Cardiac muscle cell (in vitro differentiated cells and primary cell): ENCODE data around the gene NKX6-2. TPM values are rescaled to one million over a fixed set of nuclear protein-coding genes. Genes with fewer than 3 reads are reported as not detected.

Source experiments
- DNase-seq, 2 donors: peaks; one replicate each; pipeline versions ENCODE4 v3.0.0 to v3.0.0-alpha.2; 2010 to 2017; ENCODE audit warnings: low read depth in 1 of 2, low spot score in 1 of 2
- H3K27ac ChIP-seq: fragments of 200-600 bp; sonication (generic); 2 replicates; pipeline ENCODE4 v1.5.1; 2016
- H3K27me3 ChIP-seq: fragments of 200-600 bp; sonication (generic); 2 replicates; pipeline ENCODE4 v1.6.0; 2016; ENCODE audit warnings: control low read depth
- H3K36me3 ChIP-seq: fragments of 200-600 bp; sonication (generic); 2 replicates; pipeline ENCODE4 v1.5.1; 2016; ENCODE audit warnings: control low read depth
- H3K4me1 ChIP-seq: fragments of 200-600 bp; sonication (generic); 2 replicates; pipeline ENCODE4 v1.8.1; 2017; ENCODE audit warnings: low read depth, mild to moderate bottlenecking, mixed run types
- H3K4me3 ChIP-seq: fragments of 200-600 bp; sonication (generic); 2 replicates; pipeline ENCODE4 v1.5.1; 2016; ENCODE audit warnings: mild to moderate bottlenecking
- H3K9me3 ChIP-seq: fragments of 200-600 bp; sonication (generic); 2 replicates; pipeline ENCODE4 v1.5.1; 2017; ENCODE audit warnings: low read depth, mild to moderate bottlenecking, control low read depth
- CTCF ChIP-seq: IDR thresholded peaks from 2 replicates; pipeline ENCODE4 v1.5.1; 2012; ENCODE audit warnings: low read depth, mild to moderate bottlenecking, low read length
- polyA plus RNA-seq: library from polyadenylated mRNA; unstranded; fragments of >200 nt; fragmentation: Nextera tagmentation; extraction: Ambion mirVana; gene quantifications from 2 replicates; pipeline ENCODE4 v1.2.1, GENCODE V29; 2016
- total RNA-seq: library from RNA; depleted of rRNA; stranded (reverse); fragments of >200 nt; gene quantifications from 2 replicates; pipeline ENCODE4 v1.2.3, GENCODE V29; 2016

The NKX6-2 gene
- total and polyA plus RNA-seq, 2 experiments from 2014 or later: 0.09 to 15.4 TPM

GRCh38 chr10:132804785-132805426 is 19.0 kb upstream of the NKX6-2 start:
- no peaks in the 10 kb centered on the region for H3K36me3 ChIP-seq
- no peak for DNase-seq
- no peak overlapping the region for H3K4me3 ChIP-seq
- TF ChIP-seq CTCF: no peak
- no peaks in the 10 kb centered on the region for H3K9me3 ChIP-seq
- no peak overlapping the region for H3K27ac ChIP-seq
- no peaks in the 10 kb centered on the region for H3K27me3 ChIP-seq
- H3K4me1 ChIP-seq: no peaks in the 10 kb centered on the region

GRCh38 chr10:132804287-132804686 is 18.3 kb upstream of the NKX6-2 start:
- Histone ChIP-seq H3K27me3 (no peaks in the 10 kb centered on the region), H3K4me1 (no peaks in the 10 kb centered on the region), H3K4me3 (no peak overlapping the region), H3K9me3 (no peaks in the 10 kb centered on the region), H3K36me3 (no peaks in the 10 kb centered on the region), H3K27ac (no peak overlapping the region)
- no peak for DNase-seq
- no peak for TF ChIP-seq CTCF

GRCh38 chr10:132803416-132804210 is 17.7 kb upstream of the NKX6-2 start:
- Histone ChIP-seq H3K27me3 (no peaks in the 10 kb centered on the region), H3K4me1 (no peaks in the 10 kb centered on the region), H3K4me3 (no peak overlapping the region), H3K27ac (no peak overlapping the region), H3K36me3 (no peaks in the 10 kb centered on the region), H3K9me3 (no peaks in the 10 kb centered on the region)
- no peak for TF ChIP-seq CTCF
- no peak for DNase-seq

- no peak overlapping the region for H3K4me3 ChIP-seq
- no peaks in the 10 kb centered on the region for H3K9me3 ChIP-seq
- no peaks in the 10 kb centered on the region for H3K36me3 ChIP-seq
- no peaks in the 10 kb centered on the region for H3K27me3 ChIP-seq
- no peaks in the 10 kb centered on the region for H3K4me1 ChIP-seq
- no peak overlapping the region for H3K27ac ChIP-seq
- no peak for TF ChIP-seq CTCF
- DNase-seq: no peak
Measured at GRCh38 chr10:132802694-132803320, 16.9 kb upstream of the NKX6-2 start.

GRCh38 chr10:132802048-132802447 is 16.1 kb upstream of the NKX6-2 start:
- no peak for DNase-seq
- Histone ChIP-seq H3K4me3 (no peak overlapping the region), H3K4me1 (no peaks in the 10 kb centered on the region), H3K27me3 (peaks cover under 1% of the 10 kb centered on the region), H3K27ac (no peak overlapping the region), H3K36me3 (no peaks in the 10 kb centered on the region), H3K9me3 (no peaks in the 10 kb centered on the region)
- no peak for TF ChIP-seq CTCF
